CD4-positive, alpha-beta T cell treated with Interleukin-2 at 100 ng/mL for 4 hours (primary cell): ENCODE results near the gene ABCG4.
A peak's percentile ranks its signal among the peaks of the same experiment; 100 is the strongest.
"Not testable (repeated sequence)": the region's sequence is repeated elsewhere in the genome, so short reads cannot be mapped to it uniquely, and the experiment has no call there.

Source experiments
- DNase-seq: peaks from one replicate; pipeline ENCODE4 v3.0.0-alpha.2; 2020; ENCODE audit warnings: low spot score

ABCG4 gene

DNA sequence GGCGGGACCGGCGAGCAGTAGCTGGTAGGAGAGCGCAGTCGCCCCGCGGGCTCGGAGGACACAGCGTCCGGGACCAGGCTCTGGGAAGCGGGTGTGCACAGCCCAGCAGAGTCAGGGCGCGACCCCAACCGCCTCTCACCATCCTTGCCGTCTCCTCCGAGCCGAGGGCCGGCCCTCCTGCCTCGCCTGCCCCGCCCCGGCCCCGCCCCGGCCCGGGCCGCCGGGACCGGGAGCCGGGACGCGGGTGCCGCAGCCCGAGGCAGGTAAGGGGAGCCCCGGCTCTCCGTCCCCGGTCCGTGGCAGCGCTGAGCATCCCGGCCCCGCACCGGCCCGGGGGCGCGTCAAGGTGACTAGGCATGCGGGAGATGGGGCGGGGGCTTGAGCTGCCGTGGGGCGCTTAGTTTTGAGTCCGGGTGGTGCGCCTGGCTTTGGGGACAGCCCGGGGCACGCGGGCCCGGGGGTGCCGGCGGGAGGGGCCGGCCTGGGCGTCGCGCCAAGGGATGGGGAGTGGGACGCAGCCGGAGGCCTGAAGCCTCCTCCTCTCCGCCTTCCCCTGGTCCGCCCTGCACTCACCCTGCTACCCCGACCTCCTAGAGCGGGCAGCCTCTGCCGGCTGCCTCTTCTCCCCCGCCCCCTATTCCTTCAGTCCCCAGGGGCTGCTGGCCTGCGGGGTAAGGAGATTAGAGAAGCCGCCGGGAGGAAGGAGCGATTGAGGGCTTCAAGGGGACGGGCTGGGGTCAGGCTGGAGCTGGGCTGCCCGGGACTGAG, at the start of gene ABCG4:
TSS of gene ABCG4 (plus strand) at position 35 of the 768 bp plus-strand sequence. CDS start 914 bp downstream, outside the sequence.
- no peak for DNase-seq

DNA sequence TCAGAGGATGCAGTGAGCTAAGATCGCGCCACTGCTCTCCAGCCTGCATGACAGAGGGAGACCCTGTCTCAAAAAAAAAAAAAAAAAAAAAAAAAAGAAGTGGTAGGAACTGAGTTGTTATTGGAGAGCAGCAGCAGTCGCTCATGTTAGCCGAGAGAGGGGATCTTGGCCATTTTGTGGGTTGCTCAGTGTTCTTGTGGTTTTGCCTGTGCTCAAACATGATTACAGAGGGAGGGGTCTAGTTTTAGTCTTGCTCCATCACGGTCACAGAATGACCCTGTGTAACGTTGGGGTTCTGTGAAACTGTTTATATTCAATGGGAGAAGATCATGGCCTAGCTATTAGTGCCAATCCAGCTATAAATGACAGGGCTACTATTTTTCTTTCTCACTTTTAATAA, 49.1 kb upstream of the ABCG4 start:
- no peak for DNase-seq

DNA sequence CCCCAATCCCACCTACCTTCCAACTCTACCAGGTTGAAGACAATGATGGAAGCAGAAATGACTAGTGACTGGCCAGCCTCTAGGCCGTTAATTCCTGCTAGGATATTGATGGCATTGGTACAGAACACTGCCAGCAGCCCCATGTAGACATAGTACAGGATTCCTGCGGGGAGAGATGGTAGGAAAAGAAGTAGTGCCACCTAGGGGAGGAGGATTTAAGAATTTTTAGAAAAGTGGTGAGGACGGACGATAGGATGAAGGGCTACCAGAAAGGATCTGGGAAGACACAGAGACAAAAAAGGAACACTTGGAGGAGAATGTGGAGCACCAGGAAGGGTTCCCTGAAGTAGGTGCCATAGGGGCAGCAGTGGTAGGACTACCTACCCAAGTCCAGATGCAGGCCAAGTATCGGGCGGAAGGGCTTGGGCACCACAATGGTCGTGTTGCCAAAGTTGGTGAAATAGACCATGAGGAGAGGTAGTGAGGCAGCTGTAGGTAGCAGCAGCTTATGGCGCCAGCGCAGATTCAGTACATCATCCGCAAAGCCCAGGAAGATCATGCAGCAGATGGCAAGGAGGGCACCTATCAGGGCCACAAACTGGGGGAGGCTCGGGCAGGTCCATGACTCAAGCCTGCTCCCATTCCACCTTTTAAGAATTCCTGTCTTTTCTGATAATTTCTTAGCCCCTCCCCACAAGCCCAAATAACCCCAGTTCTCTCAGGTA, 48.4 kb upstream of the ABCG4 start:
- peak; percentile 24 for DNase-seq

GRCh38 chr11:119100994-119101758, 47.7 kb upstream of the ABCG4 start:
- DNase-seq: no peak

GRCh38 chr11:119101759-119102423, 47.0 kb upstream of the ABCG4 start, which contains the start of gene DPAGT1:
TSS of gene DPAGT1 (minus strand) at chr11:119101853. CDS start at chr11:119101655, 198 bp downstream.
- DNase-seq: peak; percentile 87

DNA sequence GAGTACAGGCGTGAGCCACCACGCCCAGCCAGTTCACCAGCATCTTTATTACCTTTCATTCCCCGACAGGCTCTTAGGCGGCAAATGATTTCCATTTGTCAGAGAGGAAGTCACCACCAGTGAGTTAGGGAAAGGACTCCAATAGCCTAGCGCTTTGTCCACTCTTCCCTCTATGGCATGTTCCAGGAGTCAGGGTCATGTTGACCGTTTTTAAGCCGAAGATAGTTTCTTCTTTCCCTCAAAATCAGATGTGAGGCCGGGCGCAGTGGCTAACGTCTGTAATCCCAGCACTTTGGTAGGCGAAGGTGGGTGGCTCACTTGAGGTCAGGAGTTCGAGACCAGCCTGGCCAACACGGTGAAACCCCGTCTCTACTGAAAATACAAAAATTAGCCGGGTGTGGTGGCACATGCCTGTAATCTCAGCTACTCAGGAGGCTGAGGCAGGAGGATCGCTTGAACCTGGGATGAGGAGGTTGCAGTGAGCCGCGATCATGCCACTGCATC, 45.6 kb upstream of the ABCG4 start:
- not testable (repeated sequence) for DNase-seq

- DNase-seq: no peak
Measured at GRCh38 chr11:119103793-119104192, 45.1 kb upstream of the ABCG4 start.

GRCh38 chr11:119106564-119107537, 42.0 kb upstream of the ABCG4 start, which contains the start of gene C2CD2L:
TSS of gene C2CD2L (plus strand) at chr11:119107344. CDS start at chr11:119107742, 398 bp downstream.
- DNase-seq: peak; percentile 89

- DNase-seq: no peak
Measured at GRCh38 chr11:119107538-119108145, 41.2 kb upstream of the ABCG4 start.

DNA sequence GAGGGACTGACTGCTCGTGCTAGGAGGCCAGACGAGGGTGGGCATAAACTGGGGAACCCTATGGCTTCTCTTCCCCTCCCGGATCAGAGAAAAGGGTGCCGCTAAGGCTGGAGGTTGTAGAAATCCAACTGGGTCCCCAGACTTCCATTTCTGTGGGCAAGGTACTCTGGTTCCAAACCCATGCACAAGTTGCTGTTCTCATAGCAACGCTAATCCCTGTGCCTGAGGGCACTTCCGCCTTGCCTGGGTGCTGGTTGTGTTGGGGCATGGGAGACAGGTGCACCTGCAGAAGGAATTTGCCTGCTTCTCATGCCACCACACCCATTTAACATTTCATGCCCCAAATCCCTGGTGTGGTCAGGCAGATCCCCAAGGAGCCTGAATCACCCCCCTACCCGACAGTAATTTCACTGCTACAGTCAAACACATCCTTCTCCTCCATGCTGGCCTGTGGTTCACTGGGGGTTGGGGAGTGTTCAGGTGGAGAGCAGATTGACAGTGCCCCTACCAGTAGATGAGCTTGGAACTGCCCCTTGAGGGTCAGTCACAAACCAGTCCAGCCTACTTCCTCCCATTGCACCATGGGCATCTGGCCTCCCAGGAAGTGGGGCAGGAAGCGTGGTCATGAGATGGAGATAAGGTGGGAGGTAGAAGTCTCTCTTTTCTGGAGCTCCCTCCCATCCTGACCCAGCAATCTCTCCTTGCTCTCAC, 40.6 kb upstream of the ABCG4 start:
- peak; percentile 26 for DNase-seq

GRCh38 chr11:119108857-119109221, 40.0 kb upstream of the ABCG4 start:
- no peak for DNase-seq

DNA sequence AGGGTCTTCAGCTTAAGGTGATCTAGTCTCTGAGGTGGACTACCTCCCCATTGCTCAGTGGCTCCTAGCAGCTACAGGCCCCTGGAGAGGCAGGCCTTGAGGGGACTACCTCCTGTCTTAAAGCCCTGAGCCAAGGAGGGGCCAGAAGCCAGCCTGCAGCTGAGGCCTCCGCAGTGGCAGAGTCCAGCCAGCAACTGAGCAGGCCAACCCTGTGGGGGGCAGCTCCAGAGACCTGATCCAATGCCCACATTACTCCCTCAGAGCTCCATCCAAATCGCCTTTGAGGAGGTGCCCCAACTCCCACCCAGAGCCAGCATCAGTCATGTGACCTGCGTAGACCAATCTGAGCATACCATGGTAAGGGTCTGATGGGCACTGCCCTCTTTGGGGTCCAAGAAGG, 39.0 kb upstream of the ABCG4 start:
- no peak for DNase-seq

GRCh38 chr11:119110439-119110838, 38.4 kb upstream of the ABCG4 start:
- no peak for DNase-seq

DNA sequence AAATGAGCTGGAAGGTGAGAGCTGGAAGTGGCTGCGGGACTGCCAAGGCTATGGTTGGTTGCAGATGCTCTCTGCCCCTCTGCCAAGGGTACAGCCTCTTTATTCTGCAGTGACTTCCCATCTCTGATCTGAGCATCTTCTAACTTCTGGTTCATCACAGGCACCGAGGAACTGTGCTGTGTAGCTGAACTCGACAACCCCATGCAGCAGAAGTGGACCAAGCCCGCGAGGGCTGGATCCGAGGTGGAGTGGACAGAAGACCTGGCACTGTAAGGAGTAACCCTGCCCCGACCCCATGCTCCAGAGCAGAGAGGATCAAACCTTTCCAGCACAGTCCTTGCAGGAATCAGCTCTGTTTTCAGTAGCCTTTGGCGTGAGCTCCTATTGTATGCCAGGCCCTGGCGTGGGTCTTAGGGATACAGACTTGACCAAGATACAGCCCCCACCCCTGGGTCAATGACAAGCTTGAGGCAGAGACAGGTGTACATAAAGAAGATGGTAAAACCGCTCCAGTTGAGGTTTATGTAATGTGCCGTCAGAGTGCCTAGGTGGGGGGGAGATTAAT, 37.4 kb upstream of the ABCG4 start:
- DNase-seq: no peak

- no peak for DNase-seq
Measured at GRCh38 chr11:119112314-119113020, 36.4 kb upstream of the ABCG4 start.

- no peak for DNase-seq
Measured at GRCh38 chr11:119113716-119114115, 35.1 kb upstream of the ABCG4 start.

DNA sequence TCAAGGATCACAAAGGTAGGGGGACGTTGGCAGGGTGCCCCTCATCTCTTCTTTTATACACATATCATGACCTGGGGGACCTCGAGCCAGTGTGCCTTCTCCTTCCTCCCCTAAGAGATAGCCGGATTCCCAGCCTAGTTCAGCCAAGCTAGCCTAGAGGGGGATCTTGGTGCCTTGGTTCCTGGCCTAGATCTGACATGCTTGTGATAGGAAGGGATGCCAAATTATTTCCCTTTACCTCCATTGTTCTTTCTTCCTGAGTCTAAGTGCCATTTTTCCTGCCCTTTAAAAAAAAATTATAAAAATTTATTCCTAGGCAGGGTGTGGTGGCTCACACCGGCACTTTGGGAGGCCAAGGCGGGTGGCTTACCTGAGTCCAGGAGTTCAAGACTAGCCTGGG, 34.5 kb upstream of the ABCG4 start:
- DNase-seq: no peak

DNA sequence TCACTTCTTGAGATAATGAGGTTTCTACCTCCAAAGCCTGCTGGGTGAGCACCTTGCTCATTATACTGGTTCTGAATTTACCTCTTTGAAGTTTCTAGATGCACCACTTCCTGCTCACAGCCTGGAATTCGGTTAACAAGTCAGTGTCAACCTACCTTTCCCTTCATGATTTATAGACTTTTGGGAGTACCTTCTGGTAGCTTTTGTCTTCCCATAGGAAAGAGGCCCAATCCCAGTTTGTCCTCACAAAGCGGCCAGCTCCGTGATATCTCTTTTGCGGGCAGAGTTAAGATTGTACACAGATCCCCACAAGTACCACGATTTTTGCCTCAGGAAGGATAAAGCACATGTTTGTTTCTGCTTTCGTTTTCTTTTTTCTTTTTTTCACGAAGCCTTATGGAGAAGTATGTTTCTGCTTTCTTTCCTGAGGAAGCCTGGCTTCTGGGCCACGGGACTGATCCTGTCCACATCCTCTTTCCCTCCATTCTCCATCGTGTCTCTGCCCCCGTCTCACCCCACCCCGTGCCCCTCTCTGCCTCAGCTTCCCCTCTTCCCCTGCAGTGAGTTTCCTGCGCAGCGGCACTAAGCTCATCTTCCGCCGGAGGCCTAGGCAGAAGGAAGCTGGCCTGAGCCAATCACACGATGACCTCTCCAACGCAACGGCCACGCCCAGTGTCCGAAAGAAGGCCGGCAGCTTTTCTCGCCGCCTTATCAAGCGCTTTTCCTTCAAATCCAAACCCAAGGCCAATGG, 33.2 kb upstream of the ABCG4 start:
- DNase-seq: peak; percentile 44
